HepG2 (cell line): ENCODE measurements around the gene SUN1. TPM values are rescaled to one million over a fixed set of nuclear protein-coding genes. Genes with fewer than 3 reads are reported as not detected.

Experiments
- ATAC-seq: fragments of 200-7000 bp; cut with Tn5 transposase; 3 replicates; pipeline ENCODE4 v1.9.1; 2020; ENCODE audit warnings: mild to moderate bottlenecking, moderate library complexity
- BruUV-seq: library from RNA; stranded (reverse); fragments of 400-500 nt; replicated peaks from 2 replicates; lab custom pipeline; 2021; lab: Mats Ljungman, UMichigan
- CTCF ChIA-PET: fragments of 300-600 bp; formaldehyde crosslinking; extraction: SDS; loops from one replicate; lab custom pipeline; 2021; ENCODE audit warnings: low total read pairs, inconsistent platforms, low intra/inter-chr PET ratio; lab: Yijun Ruan, JAX
- POLR2A ChIA-PET: fragments of 350-600 bp; sonication (Branson Sonifier 250); formaldehyde crosslinking; loops from one replicate; lab custom pipeline; 2020; ENCODE audit warnings: antibody characterized with exemption, inconsistent platforms; lab: Yijun Ruan, JAX
- DNase-seq: peaks from one replicate; pipeline ENCODE4 v3.0.0-alpha.2; 2015; ENCODE audit warnings: low spot score
- FAIRE-seq: peaks from 3 replicates; lab custom pipeline; 2011; peaks lifted over from hg19 to GRCh38; lab: Jason Lieb, UNC
- H2AFZ ChIP-seq: one replicate; pipeline ENCODE4 v1.6.1; 2011; ENCODE audit warnings: low read length, inconsistent platforms
- H3K27ac ChIP-seq: fragments of 300-600 bp; 3 replicates; pipeline ENCODE4 v1.8.0; 2011; ENCODE audit warnings: mixed run types, mild to moderate bottlenecking, mixed read lengths, low read length, inconsistent platforms; ENCODE audit not compliant: insufficient read depth; ENCODE audit errors: extremely low read length
- H3K27me3 ChIP-seq, 2 experiments: fragments of 200-600 bp in 1 of 2; 2 replicates in 1 of 2; 3 replicates in 1 of 2; pipeline versions ENCODE4 v1.6.0 to v1.8.0; 2011; ENCODE audit warnings: low read length in 2 of 2, mild to moderate bottlenecking in 2 of 2, moderate library complexity in 2 of 2, inconsistent platforms in 1 of 2; ENCODE audit not compliant: insufficient read depth in 2 of 2, control insufficient read depth in 1 of 2
- H3K36me3 ChIP-seq, 2 experiments: fragments of 200-600 bp in 1 of 2; replicated peaks in 1 of 2; 2 replicates in 1 of 2; 3 replicates in 1 of 2; pipeline versions ENCODE4 v1.5.1 to v1.8.0; 2011; ENCODE audit warnings: low read length in 2 of 2, inconsistent platforms in 1 of 2; ENCODE audit not compliant: insufficient read depth in 2 of 2, control insufficient read depth in 1 of 2
- H3K4me1 ChIP-seq: 2 replicates; pipeline ENCODE4 v1.5.1; 2012; ENCODE audit warnings: low read length, inconsistent platforms; ENCODE audit not compliant: insufficient read depth
- H3K4me2 ChIP-seq: 2 replicates; pipeline ENCODE4 v1.6.0; 2011; ENCODE audit warnings: low read depth, low read length, inconsistent platforms
- H3K4me3 ChIP-seq, 3 experiments: fragments of 200-600 bp in 1 of 3; sonication (generic), shearing (Covaris generic) in 1 of 3; replicated peaks in 1 of 3; 2 replicates each; pipeline ENCODE4 v1.5.1; 2011 to 2016; ENCODE audit warnings: low read length in 3 of 3, inconsistent platforms in 2 of 3, low read depth in 2 of 3, mild to moderate bottlenecking in 2 of 3, control low read depth in 1 of 3, mixed read lengths in 1 of 3; ENCODE audit not compliant: insufficient read depth in 1 of 3
- H3K79me2 ChIP-seq: one replicate; pipeline ENCODE4 v1.6.1; 2011; ENCODE audit warnings: low read length, inconsistent platforms; ENCODE audit not compliant: insufficient read depth
- H3K9ac ChIP-seq: 2 replicates; pipeline ENCODE4 v1.6.0; 2011; ENCODE audit warnings: mild to moderate bottlenecking, low read depth, low read length, inconsistent platforms; ENCODE audit not compliant: insufficient read depth
- H3K9me3 ChIP-seq: 2 replicates; pipeline ENCODE4 v1.5.1; 2012; ENCODE audit warnings: mild to moderate bottlenecking, low read length
- H4K20me1 ChIP-seq: 2 replicates; pipeline ENCODE4 v1.6.0; 2011; ENCODE audit warnings: inconsistent platforms, mild to moderate bottlenecking, low read length, moderate library complexity; ENCODE audit not compliant: insufficient read depth
- AGO2 ChIP-seq: fragments of 200-400 bp; formaldehyde crosslinking; optimal IDR thresholded peaks from 2 replicates; pipeline ENCODE3; 2017; ENCODE audit warnings: mild to moderate bottlenecking, low read depth, low read length, moderate library complexity
- BRCA1 ChIP-seq: sonication (generic); formaldehyde crosslinking; IDR thresholded peaks from 2 replicates; pipeline ENCODE4 v1.4.0; 2020; ENCODE audit warnings: missing genetic modification reagents
- EED ChIP-seq: sonication (generic); formaldehyde crosslinking; IDR thresholded peaks from 2 replicates; pipeline ENCODE4 v1.5.0; 2020; ENCODE audit warnings: mild to moderate bottlenecking, missing genetic modification reagents
- FOXC1 ChIP-seq: sonication (generic); formaldehyde crosslinking; IDR thresholded peaks from 2 replicates; pipeline ENCODE4 v1.8.0; 2022; ENCODE audit warnings: mild to moderate bottlenecking, missing genetic modification reagents, borderline replicate concordance
- FOXO4 ChIP-seq: sonication (generic); formaldehyde crosslinking; conservative IDR thresholded peaks from 2 replicates; pipeline ENCODE4 v1.8.1; 2023; ENCODE audit warnings: missing genetic modification reagents
- GTF3A ChIP-seq: sonication (generic); formaldehyde crosslinking; conservative IDR thresholded peaks from 2 replicates; pipeline ENCODE4 v1.4.0; 2020; ENCODE audit warnings: mild to moderate bottlenecking, missing genetic modification reagents
- REPIN1 ChIP-seq: sonication (generic); formaldehyde crosslinking; IDR thresholded peaks from 2 replicates; pipeline ENCODE4 v1.8.0; 2022; ENCODE audit warnings: missing genetic modification reagents, low read depth, mild to moderate bottlenecking, borderline replicate concordance
- SRF ChIP-seq: IDR thresholded peaks from 2 replicates; pipeline ENCODE4 v1.6.1; 2011; ENCODE audit warnings: mild to moderate bottlenecking, low read depth, low read length, moderate library complexity
- ZNF274 ChIP-seq: sonication (generic); formaldehyde crosslinking; IDR thresholded peaks from 2 replicates; pipeline ENCODE4 v1.5.1; 2020; ENCODE audit warnings: mild to moderate bottlenecking, missing genetic modification reagents
- ZNF296 ChIP-seq: sonication (generic); formaldehyde crosslinking; conservative IDR thresholded peaks from 2 replicates; pipeline ENCODE4 v1.5.0; 2020; ENCODE audit warnings: mild to moderate bottlenecking, missing genetic modification reagents
- ZNF3 ChIP-seq: IDR thresholded peaks from 2 replicates; pipeline ENCODE4 v1.7.0; 2017; ENCODE audit warnings: inconsistent platforms
- ZNF407 ChIP-seq: sonication (generic); formaldehyde crosslinking; IDR thresholded peaks from one replicate; pipeline ENCODE4 v1.5.1; 2020; ENCODE audit warnings: mild to moderate bottlenecking, missing genetic modification reagents; ENCODE audit errors: not compliant biosample characterization
- ZSCAN31 ChIP-seq: sonication (generic); formaldehyde crosslinking; IDR thresholded peaks from 2 replicates; pipeline ENCODE4 v1.5.0; 2020; ENCODE audit warnings: low read depth, mild to moderate bottlenecking, missing genetic modification reagents
- WGBS: methylation state at CpG from one replicate; pipeline ENCODE4 v1.1.6; 2017; ENCODE audit warnings: low lambda C conversion rate; 5-methylcytosine and 5-hydroxymethylcytosine counted together
- in situ Hi-C: cut with HindIII; loops from 2 replicates; pipeline ENCODE4 v1.10.0; 2017; ENCODE audit warnings: low pct_unique_long_range_greater_than_20kb; ENCODE audit not compliant: extremely low pct_ligation_motif_present
- intact Hi-C: fragments of 100-400 bp; cut with micrococcal nuclease; formaldehyde crosslinking; loops from one replicate; pipeline ENCODE4 v1.10.0; 2022; ENCODE audit not compliant: unreplicated experiment
- polyA plus RNA-seq, 8 experiments: library from polyadenylated mRNA; depleted of rRNA in 3 of 8; stranded (reverse) in 7 of 8; unstranded in 1 of 8; fragments of >200 nt; fragmentation: Illumina TruSeq in 4 of 8; extraction: Trizol in 4 of 8; gene quantifications; 2 replicates each; pipeline versions ENCODE4 v1.2.1 to v1.2.3, GENCODE V29; 2011 to 2016; ENCODE audit warnings: low read depth in 4 of 8, missing spikeins in 1 of 8, mixed read lengths in 1 of 8; ENCODE audit not compliant: insufficient read depth in 1 of 8
- total RNA-seq, 5 experiments: library from RNA; depleted of rRNA; stranded (reverse); fragments of >200 nt; fragmentation: Illumina TruSeq; extraction: Trizol; gene quantifications; 2 replicates each; pipeline ENCODE4 v1.2.3, GENCODE V29; 2016; ENCODE audit warnings: low read depth in 1 of 5

SUN1 gene
- total and polyA plus RNA-seq, 2 of the 13 experiments (the other 11 are each of a cell fraction or from before 2014, with no cell fraction given) = 47.0 to 126 TPM

DNA sequence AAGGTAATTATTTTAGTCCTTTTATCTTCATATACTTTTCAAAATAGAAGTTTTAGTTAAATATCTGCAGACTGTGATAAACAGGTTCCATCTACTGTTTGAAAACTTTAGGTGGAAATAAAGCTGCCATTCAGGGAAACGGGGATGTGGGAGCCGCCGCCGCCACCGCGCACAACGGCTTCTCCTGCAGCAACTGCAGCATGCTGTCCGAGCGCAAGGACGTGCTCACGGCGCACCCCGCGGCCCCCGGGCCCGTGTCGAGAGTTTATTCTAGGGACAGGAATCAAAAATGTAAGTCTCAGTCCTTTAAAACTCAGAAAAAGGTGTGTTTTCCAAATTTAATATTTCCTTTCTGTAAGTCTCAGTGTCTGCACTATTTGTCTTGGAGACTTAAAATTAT, 11.0 kb downstream of the SUN1 start (continued):
- TF ChIP-seq ZNF407 (CRISPR knock-in tag) = no peak
- no peak for TF ChIP-seq BRCA1 (CRISPR knock-in tag)
- no peak for TF ChIP-seq ZNF274 (CRISPR knock-in tag)
- TF ChIP-seq GTF3A (CRISPR knock-in tag) = no peak
- no peak for TF ChIP-seq SRF

DNA sequence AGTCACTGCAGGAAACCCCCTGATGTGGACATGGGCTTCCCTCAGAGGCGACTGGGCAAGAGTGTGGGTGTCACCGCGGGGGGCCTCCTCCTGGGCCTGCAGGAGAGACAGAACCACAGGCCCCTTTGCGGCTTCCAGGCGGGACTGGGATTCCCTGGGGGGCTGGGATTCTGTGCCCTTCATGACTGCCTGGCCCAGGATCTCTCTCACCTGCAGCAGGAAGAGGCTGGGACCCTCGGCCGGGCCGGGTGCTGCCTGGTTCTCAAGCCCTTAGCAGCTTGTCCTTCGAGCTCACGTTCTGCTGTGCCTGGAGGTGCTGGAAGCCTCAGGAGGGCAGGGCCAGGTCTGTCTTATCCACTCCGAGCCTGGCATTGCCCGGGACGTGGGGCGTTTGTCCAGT, 11.8 kb downstream of the SUN1 start:
- 100% methylated on average over 4 of the region's 14 CpGs for WGBS
- intact Hi-C loops (no loop called here), in situ Hi-C loops (no loop called here)
- H2AFZ ChIP-seq = no peak overlapping the region
- ChIA-PET POLR2A (no interaction called here), CTCF (no interaction called here)
- peaks cover 22 to 46% of the 10 kb centered on the region in 2 experiments; a peak in 4 of 5 replicates for H3K36me3 ChIP-seq
- no peak overlapping the region for H3K4me3 ChIP-seq
- TF ChIP-seq ZNF296 (CRISPR knock-in tag) (no peak), REPIN1 (CRISPR knock-in tag) (no peak), EED (CRISPR knock-in tag) (no peak), AGO2 (no peak), ZNF3 (CRISPR knock-in tag) (no peak), ZSCAN31 (CRISPR knock-in tag) (no peak), FOXO4 (CRISPR knock-in tag) (no peak), FOXC1 (no peak)
- H3K9me3 ChIP-seq = no peaks in the 10 kb centered on the region
- no peak overlapping the region for H3K9ac ChIP-seq
- no peak overlapping the region for H3K4me2 ChIP-seq
- H3K27ac ChIP-seq = no peak overlapping the region
- ATAC-seq (no peak; the same call in 2 of the 3 replicates), DNase-seq (no peak), FAIRE-seq (no peak)
- H3K79me2 ChIP-seq = no peaks in the 10 kb centered on the region
- no peaks in the 10 kb centered on the region for H3K4me1 ChIP-seq
- H3K27me3 ChIP-seq = no peaks in the 10 kb centered on the region
- no peaks in the 10 kb centered on the region for H4K20me1 ChIP-seq
- no TSS peak for BruUV-seq
